ENCODE measurements around the gene LRRTM4. TPM values are rescaled to one million over a fixed set of nuclear protein-coding genes. Genes with fewer than 3 reads are reported as not detected.

Gene LRRTM4
- total RNA-seq, 1 donor from 2014 or later, result not detected

GRCh38 chr2:77201755-77202154 lies 320.4 kb downstream of the LRRTM4 start:
- peak; percentile 17 for TF ChIP-seq CTCF (IDR thresholded peaks at IDR 0.05)
- POLR2A ChIA-PET, result no interaction called here
- Mint-ChIP-seq H3K9me3 (no peaks in the 10 kb centered on the region), H3K36me3 (ENCODE audit: low read depth) (no peaks in the 10 kb centered on the region), H3K27ac (no peak overlapping the region), H3K27me3 (no peaks in the 10 kb centered on the region), H3K4me3 (no peak overlapping the region), H3K4me1 (no peaks in the 10 kb centered on the region)
- intact Hi-C loops (cut with micrococcal nuclease), result no loop called here
- DNase-seq (no peak), ATAC-seq (ENCODE audit: low read depth) (no peak)
- CTCF ChIA-PET, result no interaction called here

- CTCF ChIA-PET, result no interaction called here
- Mint-ChIP-seq H3K4me3 (no peak overlapping the region), H3K9me3 (no peaks in the 10 kb centered on the region), H3K4me1 (no peaks in the 10 kb centered on the region), H3K27me3 (no peaks in the 10 kb centered on the region), H3K27ac (no peak overlapping the region), H3K36me3 (ENCODE audit: low read depth) (no peaks in the 10 kb centered on the region)
- POLR2A ChIA-PET, result no interaction called here
- TF ChIP-seq CTCF (IDR thresholded peaks at IDR 0.05), result no peak
- no peak for ATAC-seq (ENCODE audit: low read depth)
- intact Hi-C loops (cut with micrococcal nuclease), result no loop called here
- no peak for DNase-seq
These were observed 322.8 kb downstream of the LRRTM4 start for GRCh38 chr2:77199411-77199810.

DNA sequence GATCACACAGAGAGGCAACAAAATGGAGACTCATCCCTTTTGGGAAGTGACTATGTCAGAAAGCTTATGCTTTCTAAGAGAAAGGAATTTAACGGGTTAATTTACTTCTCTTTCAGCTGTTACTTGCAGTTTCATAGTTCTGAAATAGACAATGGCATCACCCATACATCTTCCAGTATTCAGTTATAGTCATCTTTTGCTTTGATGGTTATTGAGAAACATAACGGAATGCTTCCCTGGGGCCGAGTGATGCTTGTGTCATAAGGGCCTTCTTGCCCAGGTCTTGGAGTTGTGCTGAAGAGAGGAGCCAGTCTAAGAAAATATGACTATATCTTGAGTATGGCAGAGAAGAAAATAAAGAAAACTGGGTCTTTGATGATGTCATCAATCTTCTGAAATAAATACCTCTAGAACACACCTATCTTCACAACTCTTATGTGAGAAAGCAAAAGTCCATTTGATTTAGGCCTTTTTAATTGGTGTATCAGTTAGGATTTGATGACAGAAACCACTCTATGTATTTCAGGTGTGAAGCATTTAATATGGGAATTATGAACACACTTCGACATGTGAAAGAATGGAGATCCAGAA lies 328.2 kb downstream of the LRRTM4 start:
- intact Hi-C loops (cut with micrococcal nuclease), result no loop called here
- no peaks in the 10 kb centered on the region for H3K9me3 Mint-ChIP-seq
- CTCF ChIA-PET, result no interaction called here
- no peak overlapping the region for H3K4me3 Mint-ChIP-seq
- POLR2A ChIA-PET, result no interaction called here
- no peak overlapping the region for H3K27ac Mint-ChIP-seq
- DNase-seq (no peak), ATAC-seq (ENCODE audit: low read depth) (no peak)
- no peaks in the 10 kb centered on the region for H3K27me3 Mint-ChIP-seq
- no peaks in the 10 kb centered on the region for H3K36me3 Mint-ChIP-seq (ENCODE audit: low read depth)
- TF ChIP-seq CTCF (IDR thresholded peaks at IDR 0.05), result no peak
- H3K4me1 Mint-ChIP-seq, result no peaks in the 10 kb centered on the region

DNA sequence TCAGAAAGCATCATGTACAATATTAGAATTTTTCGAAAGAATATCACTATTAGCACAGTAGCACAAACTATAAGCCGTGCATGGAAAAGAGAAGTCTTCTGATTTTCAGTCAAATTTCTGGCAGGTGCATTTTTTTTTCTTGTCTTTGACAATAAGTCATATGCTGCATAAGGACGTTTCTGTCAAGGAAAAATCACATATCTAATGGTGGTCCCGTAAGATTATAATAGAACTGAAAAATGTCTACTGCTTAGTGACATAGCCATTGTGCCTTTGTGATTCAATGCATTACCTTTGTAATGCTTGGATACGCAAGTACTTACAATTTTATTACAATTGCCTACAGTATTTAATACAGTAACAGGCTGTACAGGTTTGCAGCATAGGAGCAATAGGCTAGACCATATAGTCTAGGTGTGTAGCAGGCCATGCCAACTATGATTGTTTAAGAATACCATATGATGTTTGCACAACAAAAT lies 329.3 kb downstream of the LRRTM4 start:
- H3K9me3 Mint-ChIP-seq, result peaks cover 5% of the 10 kb centered on the region
- H3K4me3 Mint-ChIP-seq, result no peak overlapping the region
- TF ChIP-seq CTCF (IDR thresholded peaks at IDR 0.05), result no peak
- no peaks in the 10 kb centered on the region for H3K27me3 Mint-ChIP-seq
- no peaks in the 10 kb centered on the region for H3K4me1 Mint-ChIP-seq
- no peak for ATAC-seq (ENCODE audit: low read depth)
- H3K36me3 Mint-ChIP-seq (ENCODE audit: low read depth), result no peaks in the 10 kb centered on the region
- intact Hi-C loops (cut with micrococcal nuclease), result no loop called here
- no peak overlapping the region for H3K27ac Mint-ChIP-seq
- POLR2A ChIA-PET, result no interaction called here
- CTCF ChIA-PET, result no interaction called here
- DNase-seq, result no peak

DNA sequence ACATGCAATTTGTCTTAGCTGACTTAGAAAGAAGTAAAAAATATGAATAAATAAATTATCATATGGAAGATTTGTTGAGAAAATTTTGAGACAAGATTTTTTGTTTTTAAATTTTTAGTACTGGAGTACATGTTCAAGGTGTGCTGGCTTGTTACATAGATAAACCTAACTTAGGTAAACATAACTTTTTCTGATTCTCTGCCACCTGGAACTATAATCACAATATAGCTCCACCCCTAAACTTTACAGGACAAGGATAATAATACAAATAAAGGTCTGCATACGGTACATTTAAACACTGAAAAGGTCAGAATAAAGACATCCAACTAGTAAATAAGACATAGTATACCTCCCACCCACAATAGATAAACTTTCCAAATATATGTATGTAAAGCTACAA lies 330.5 kb downstream of the LRRTM4 start:
- no peak overlapping the region for H3K4me3 Mint-ChIP-seq
- H3K4me1 Mint-ChIP-seq, result no peaks in the 10 kb centered on the region
- H3K27ac Mint-ChIP-seq, result no peak overlapping the region
- peaks cover 5% of the 10 kb centered on the region for H3K9me3 Mint-ChIP-seq
- POLR2A ChIA-PET, result no interaction called here
- no peak for DNase-seq
- intact Hi-C loops (cut with micrococcal nuclease), result no loop called here
- no peaks in the 10 kb centered on the region for H3K36me3 Mint-ChIP-seq (ENCODE audit: low read depth)
- no peak for ATAC-seq (ENCODE audit: low read depth)
- CTCF ChIA-PET, result no interaction called here
- TF ChIP-seq CTCF (IDR thresholded peaks at IDR 0.05), result no peak
- no peaks in the 10 kb centered on the region for H3K27me3 Mint-ChIP-seq

Data from activated B cell treated with CpG ODN at 0.5 μM for 24 hours (primary cell).